ENCODE measurements around the gene PCDHGB1. TPM values are rescaled to one million over a fixed set of nuclear protein-coding genes. Genes with fewer than 3 reads are reported as not detected.

Gene PCDHGB1
- total RNA-seq, 1 donor from 2014 or later, result 2.0 TPM

DNA sequence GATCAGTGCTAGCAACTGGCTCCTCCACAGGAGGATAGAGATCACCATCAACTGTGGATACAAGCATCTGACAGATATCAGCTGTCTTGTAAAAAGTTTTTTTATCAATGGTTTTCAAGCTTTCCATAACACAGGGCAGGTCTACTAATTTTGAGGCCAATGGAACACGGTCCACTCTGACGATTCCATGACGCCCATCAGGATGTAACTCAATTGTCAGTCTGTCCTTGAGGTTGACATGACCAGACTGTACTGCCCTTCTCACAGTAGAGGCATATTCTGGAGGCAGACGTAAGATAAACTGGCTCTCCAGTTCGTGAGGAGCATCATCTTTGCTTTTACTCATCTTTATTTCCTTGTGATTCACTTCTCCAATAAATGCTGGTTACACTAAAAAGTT lies 30.2 kb upstream of the PCDHGB1 start:
- H3K4me3 Mint-ChIP-seq, result peak overlapping the region; percentile 99
- peaks cover 58% of the 10 kb centered on the region for H3K9me3 Mint-ChIP-seq
- H3K4me1 Mint-ChIP-seq, result peaks cover 6% of the 10 kb centered on the region
- H3K27me3 Mint-ChIP-seq (ENCODE audit: low read depth), result no peaks in the 10 kb centered on the region
- no peak for DNase-seq (ENCODE audit: low spot score in 2 of 2, unreplicated experiment in 2 of 2)
- H3K36me3 Mint-ChIP-seq, result peaks cover 53% of the 10 kb centered on the region
- TF ChIP-seq, protein P1, sequence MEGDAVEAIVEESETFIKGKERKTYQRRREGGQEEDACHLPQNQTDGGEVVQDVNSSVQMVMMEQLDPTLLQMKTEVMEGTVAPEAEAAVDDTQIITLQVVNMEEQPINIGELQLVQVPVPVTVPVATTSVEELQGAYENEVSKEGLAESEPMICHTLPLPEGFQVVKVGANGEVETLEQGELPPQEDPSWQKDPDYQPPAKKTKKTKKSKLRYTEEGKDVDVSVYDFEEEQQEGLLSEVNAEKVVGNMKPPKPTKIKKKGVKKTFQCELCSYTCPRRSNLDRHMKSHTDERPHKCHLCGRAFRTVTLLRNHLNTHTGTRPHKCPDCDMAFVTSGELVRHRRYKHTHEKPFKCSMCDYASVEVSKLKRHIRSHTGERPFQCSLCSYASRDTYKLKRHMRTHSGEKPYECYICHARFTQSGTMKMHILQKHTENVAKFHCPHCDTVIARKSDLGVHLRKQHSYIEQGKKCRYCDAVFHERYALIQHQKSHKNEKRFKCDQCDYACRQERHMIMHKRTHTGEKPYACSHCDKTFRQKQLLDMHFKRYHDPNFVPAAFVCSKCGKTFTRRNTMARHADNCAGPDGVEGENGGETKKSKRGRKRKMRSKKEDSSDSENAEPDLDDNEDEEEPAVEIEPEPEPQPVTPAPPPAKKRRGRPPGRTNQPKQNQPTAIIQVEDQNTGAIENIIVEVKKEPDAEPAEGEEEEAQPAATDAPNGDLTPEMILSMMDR (IDR thresholded peaks at IDR 0.05; ENCODE audit: unreplicated experiment), result no peak
- peak overlapping the region; percentile 100 for H3K27ac Mint-ChIP-seq

DNA sequence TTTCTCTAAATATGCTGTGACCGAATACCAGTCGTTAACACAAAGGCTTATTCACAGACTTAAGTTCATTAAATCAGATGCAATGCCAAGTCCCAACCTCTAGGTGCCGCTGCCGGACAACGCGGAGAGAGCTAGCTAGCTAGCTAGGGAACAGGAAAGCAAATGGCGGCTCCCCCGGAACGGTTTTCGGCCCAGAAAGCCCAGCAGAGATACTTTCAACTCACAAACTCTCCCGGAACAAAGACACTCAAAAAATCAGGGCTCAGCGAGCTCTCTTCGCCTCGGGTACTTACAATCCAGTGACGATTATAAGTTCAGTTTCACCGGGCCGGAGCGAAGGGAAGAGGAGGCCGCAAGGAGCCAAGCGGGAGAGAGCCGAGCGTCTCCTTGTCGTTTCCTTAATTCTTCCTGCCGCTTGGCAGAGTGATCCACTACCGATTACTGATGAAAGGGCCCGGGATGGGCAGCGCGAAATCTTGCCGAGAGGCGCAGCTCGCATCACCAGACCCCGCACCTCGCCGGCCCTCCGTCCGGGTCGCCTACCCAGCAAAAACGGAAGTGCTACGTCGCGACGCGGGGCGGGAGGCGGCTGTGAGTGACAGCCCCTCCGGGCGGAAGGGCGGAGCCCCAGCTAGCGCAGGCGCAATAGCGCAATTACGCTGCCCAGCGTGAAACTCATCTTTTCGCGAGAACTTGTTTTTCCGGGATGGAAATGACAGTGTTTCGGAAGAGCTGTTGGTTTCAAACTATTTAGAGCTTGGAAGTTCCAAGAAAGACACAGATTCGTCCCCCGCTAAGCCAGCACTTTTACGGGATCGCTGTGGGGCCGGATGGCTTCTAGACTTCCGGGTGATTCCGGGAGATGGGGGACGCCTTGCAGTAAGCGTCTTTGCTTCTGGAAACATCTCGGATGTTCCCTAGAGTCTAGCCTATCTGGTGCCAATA lies 29.4 kb upstream of the PCDHGB1 start, which contains the start of gene TAF7:
TAF7 (minus strand) TSS at position 560 of the 945 bp plus-strand sequence. CDS start 740 bp downstream, outside the sequence.
- DNase-seq (ENCODE audit: low spot score in 2 of 2, unreplicated experiment in 2 of 2), result peak; percentile 86 to 93
- peak within 1 kb of the TSS; percentile 100 for H3K27ac Mint-ChIP-seq
- H3K9me3 Mint-ChIP-seq, result peaks cover 54% of the 10 kb centered on the region
- peak within 1 kb of the TSS; percentile 99 for H3K4me3 Mint-ChIP-seq
- H3K27me3 Mint-ChIP-seq (ENCODE audit: low read depth), result no peaks in the 10 kb centered on the region
- H3K36me3 Mint-ChIP-seq, result peaks cover 45% of the 10 kb centered on the region
- TF ChIP-seq, protein P1 (IDR thresholded peaks at IDR 0.05; ENCODE audit: unreplicated experiment), result peak; percentile 92
- peaks cover 6% of the 10 kb centered on the region for H3K4me1 Mint-ChIP-seq

DNA sequence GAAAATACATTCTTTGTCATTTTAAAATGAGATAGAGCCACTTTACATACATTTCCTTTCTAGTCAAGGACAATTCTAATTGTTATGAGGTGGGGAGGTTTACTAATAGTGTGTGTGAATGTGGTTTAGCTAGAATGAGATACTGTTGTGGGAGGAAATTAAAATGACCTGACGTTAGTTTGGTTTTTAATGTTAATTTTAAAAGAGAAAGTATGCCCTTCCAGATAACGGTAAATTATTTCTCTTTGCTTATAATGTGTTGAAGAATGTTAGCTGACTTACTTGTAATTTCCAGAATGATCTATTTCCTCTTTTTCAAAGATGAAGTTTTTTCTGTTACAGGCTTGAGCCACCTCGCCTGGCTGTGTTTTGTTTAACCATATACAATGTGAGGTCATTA lies 27.6 kb upstream of the PCDHGB1 start:
- Mint-ChIP-seq H3K27me3 (ENCODE audit: low read depth) (no peaks in the 10 kb centered on the region), H3K4me1 (peaks cover 6% of the 10 kb centered on the region), H3K4me3 (peak overlapping the region; percentile 20), H3K9me3 (peaks cover 63% of the 10 kb centered on the region), H3K27ac (no peak overlapping the region), H3K36me3 (peaks cover 36% of the 10 kb centered on the region)
- DNase-seq (ENCODE audit: low spot score in 2 of 2, unreplicated experiment in 2 of 2), result no peak
- TF ChIP-seq, protein P1 (IDR thresholded peaks at IDR 0.05; ENCODE audit: unreplicated experiment), result no peak

DNA sequence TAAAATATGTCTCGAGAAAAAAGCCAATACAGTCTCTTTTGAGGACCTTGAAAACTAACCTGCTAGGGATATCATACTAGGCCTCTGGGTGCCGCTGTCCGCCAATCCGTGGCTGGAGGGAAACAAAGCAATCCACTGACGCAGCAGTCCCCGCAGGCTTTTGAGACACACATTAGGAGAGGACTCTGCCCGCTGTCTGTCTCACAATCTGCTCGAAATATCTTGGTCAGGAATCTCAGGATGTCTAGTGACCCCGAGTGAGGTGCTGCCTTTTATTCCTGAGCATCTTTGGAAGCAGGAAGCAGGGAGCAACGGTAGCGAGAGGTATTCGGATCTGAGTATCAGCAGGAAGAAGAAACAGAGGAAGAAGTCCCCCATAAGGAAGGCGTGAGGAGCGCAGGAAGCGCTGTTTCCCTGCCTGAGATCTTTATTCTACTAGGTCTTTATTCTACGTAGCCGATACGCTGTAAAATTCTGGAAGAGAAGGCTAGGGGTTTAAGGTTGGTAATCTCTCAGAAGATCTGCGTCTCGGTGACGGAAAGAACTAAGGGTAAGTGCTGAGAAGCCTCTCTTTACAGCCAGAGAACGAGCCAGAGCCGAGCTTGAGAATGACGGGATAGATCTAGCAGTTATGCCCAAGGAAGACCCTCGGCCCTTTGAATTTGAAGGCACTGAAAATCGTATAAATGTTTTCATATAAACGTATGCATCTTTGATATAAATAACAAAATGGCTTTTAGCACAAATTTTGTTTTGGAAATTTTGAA lies 23.6 kb upstream of the PCDHGB1 start:
- Mint-ChIP-seq H3K27me3 (ENCODE audit: low read depth) (no peaks in the 10 kb centered on the region), H3K4me3 (peak overlapping the region; percentile 58), H3K27ac (peak overlapping the region; percentile 48), H3K4me1 (no peaks in the 10 kb centered on the region), H3K36me3 (peaks cover 9% of the 10 kb centered on the region), H3K9me3 (peaks cover 60% of the 10 kb centered on the region)
- TF ChIP-seq, protein P1 (IDR thresholded peaks at IDR 0.05; ENCODE audit: unreplicated experiment), result no peak
- no peak for DNase-seq (ENCODE audit: low spot score in 2 of 2, unreplicated experiment in 2 of 2)

DNA sequence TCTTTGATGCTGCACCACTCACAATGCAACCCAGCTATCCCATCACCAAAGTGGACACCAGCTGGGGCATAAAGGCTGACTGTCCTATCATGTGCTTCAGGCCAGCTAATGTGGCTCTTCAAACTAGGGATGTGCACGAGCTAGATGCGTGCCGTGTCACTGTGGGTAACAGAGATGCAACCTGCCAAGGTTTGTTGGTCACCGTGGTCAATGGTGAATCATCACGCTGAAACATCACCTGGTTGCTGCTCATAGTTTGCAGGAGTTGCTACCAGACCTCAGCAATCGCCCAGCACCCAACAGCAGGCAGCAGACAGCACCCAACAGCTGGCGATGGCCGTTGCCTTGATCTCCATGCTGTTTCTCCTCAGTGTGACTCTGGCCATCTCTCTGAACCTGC lies 21.7 kb upstream of the PCDHGB1 start:
- Mint-ChIP-seq H3K4me1 (no peaks in the 10 kb centered on the region), H3K9me3 (peaks cover 58% of the 10 kb centered on the region), H3K27ac (no peak overlapping the region), H3K27me3 (ENCODE audit: low read depth) (no peaks in the 10 kb centered on the region), H3K36me3 (peaks cover 6% of the 10 kb centered on the region), H3K4me3 (no peak overlapping the region)
- TF ChIP-seq, protein P1 (IDR thresholded peaks at IDR 0.05; ENCODE audit: unreplicated experiment), result no peak
- no peak for DNase-seq (ENCODE audit: low spot score in 2 of 2, unreplicated experiment in 2 of 2)

All from mesothelial cell of epicardium (in vitro differentiated cells).